Measurements from ENCODE around the gene FFAR3. TPM values are rescaled to one million over a fixed set of nuclear protein-coding genes. Genes with fewer than 3 reads are reported as not detected.

The FFAR3 gene
- polyA plus RNA-seq, 2 of the 4 experiments (the other 2 are of a cell fraction): not detected

GRCh38 chr19:35314031-35314430, 44.2 kb upstream of the FFAR3 start:
- DNase-seq (ENCODE audit: low read depth in 1 of 2, low spot score in 1 of 2) (no peak), FAIRE-seq (no peak), ATAC-seq (no peak)
- H3K9me3 ChIP-seq: no peaks in the 10 kb centered on the region
- TF ChIP-seq POLR2AphosphoS2 (conservative IDR thresholded peaks at IDR 0.05; ENCODE audit: low read length): no peak
- TF ChIP-seq NR3C1 (IDR thresholded peaks at IDR 0.05): no peak
- TF ChIP-seq HOXB5 (CRISPR knock-in tag; IDR thresholded peaks at IDR 0.05): no peak
- TF ChIP-seq HOXB13 (CRISPR knock-in tag; IDR thresholded peaks at IDR 0.05; ENCODE audit: low read depth): no peak
- TF ChIP-seq TP53 (CRISPR knock-in tag; IDR thresholded peaks at IDR 0.05): no peak
- no peak for TF ChIP-seq CTCF (IDR thresholded peaks at IDR 0.05)
- TF ChIP-seq ATOH8 (CRISPR knock-in tag; IDR thresholded peaks at IDR 0.05; ENCODE audit: low read depth): no peak
- TF ChIP-seq PBX3 (IDR thresholded peaks at IDR 0.05): no peak
- TF ChIP-seq HDAC2 (IDR thresholded peaks at IDR 0.05): no peak
- no peak for TF ChIP-seq REST (IDR thresholded peaks at IDR 0.05)
- TF ChIP-seq MAFK (IDR thresholded peaks at IDR 0.05; ENCODE audit: partially characterized antibody): peak; percentile 93
- TF ChIP-seq ZFP36 (IDR thresholded peaks at IDR 0.05; ENCODE audit: borderline replicate concordance, partially characterized antibody): peak; percentile 60
- peaks cover 10% of the 10 kb centered on the region for H3K4me1 ChIP-seq
- ChIA-PET POLR2A (no interaction called here), CTCF (interaction anchor here (0.6 to 4.5 kb wide), 7 partner anchors 9 to 487 kb away, joined by 3 to 22 read pairs (median 4); no protein-coding TSS in a partner anchor)
- H3K4me2 ChIP-seq: no peak overlapping the region
- H3K4me3 ChIP-seq: no peak overlapping the region
- whole genome bisulfite sequencing (ENCODE audit: missing lambda C conversion rate): 72% methylated on average over 8 of the region's 8 CpGs
- H3K27ac ChIP-seq: no peak overlapping the region

GRCh38 chr19:35314858-35315470, 43.3 kb upstream of the FFAR3 start:
- FAIRE-seq: no peak
- no peak for DNase-seq (ENCODE audit: low read depth in 1 of 2, low spot score in 1 of 2)
- Histone ChIP-seq H3K4me2 (no peak overlapping the region), H3K4me3 (no peak overlapping the region), H3K27ac (no peak overlapping the region), H3K4me1 (peaks cover 16% of the 10 kb centered on the region), H3K9me3 (no peaks in the 10 kb centered on the region)
- 78% methylated on average over 10 of the region's 10 CpGs for WGBS (ENCODE audit: missing lambda C conversion rate)
- CTCF ChIA-PET: interaction anchor here (1.0 to 4.5 kb wide), 6 partner anchors 8 to 154 kb away, joined by 3 to 22 read pairs (median 4); partner anchors contain the start of gene USF2
- ATAC-seq: no peak
- POLR2A ChIA-PET: no interaction called here
- TF ChIP-seq CHD4 (IDR thresholded peaks at IDR 0.05; ENCODE audit: borderline replicate concordance) (no peak), RARB (CRISPR knock-in tag; IDR thresholded peaks at IDR 0.05) (no peak)

- no peak for DNase-seq (ENCODE audit: low read depth in 1 of 2, low spot score in 1 of 2)
- TF ChIP-seq CHD2 (IDR thresholded peaks at IDR 0.05; ENCODE audit: low read length, partially characterized antibody) (no peak), BCL3 (IDR thresholded peaks at IDR 0.05) (no peak), HOXB13 (CRISPR knock-in tag; IDR thresholded peaks at IDR 0.05; ENCODE audit: low read depth) (no peak), HOXB5 (CRISPR knock-in tag; IDR thresholded peaks at IDR 0.05) (no peak), FOSB (CRISPR knock-in tag; IDR thresholded peaks at IDR 0.05) (no peak), EHF (CRISPR knock-in tag; IDR thresholded peaks at IDR 0.05) (no peak), ESRRA (IDR thresholded peaks at IDR 0.05; ENCODE audit: borderline replicate concordance, low read length) (no peak), SMC3 (IDR thresholded peaks at IDR 0.05) (no peak)
- ATAC-seq: no peak
- WGBS (ENCODE audit: missing lambda C conversion rate): 86% methylated on average over 9 of the region's 9 CpGs
- no peak for FAIRE-seq
- Histone ChIP-seq H3K9me3 (no peaks in the 10 kb centered on the region), H3K4me2 (no peak overlapping the region), H3K4me3 (no peak overlapping the region), H3K4me1 (peaks cover 16% of the 10 kb centered on the region), H3K27ac (no peak overlapping the region)
- CTCF ChIA-PET: interaction anchor here (0.6 to 4.5 kb wide), 8 partner anchors 9 to 187 kb away, joined by 3 to 22 read pairs (median 3); partner anchors contain the start of gene USF2
- POLR2A ChIA-PET: no interaction called here
Observed at GRCh38 chr19:35315883-35316282, 42.4 kb upstream of the FFAR3 start.

All from A549 (cell line).